ENCODE data around the gene SMIM43. TPM values are rescaled to one million over a fixed set of nuclear protein-coding genes. Genes with fewer than 3 reads are reported as not detected.
A peak's percentile ranks its signal among the peaks of the same experiment; 100 is the strongest.

The SMIM43 gene
- total and polyA plus RNA-seq, 9 of the 15 experiments (the other 6 are each of a cell fraction or from before 2014, with no cell fraction given) = not detected

DNA sequence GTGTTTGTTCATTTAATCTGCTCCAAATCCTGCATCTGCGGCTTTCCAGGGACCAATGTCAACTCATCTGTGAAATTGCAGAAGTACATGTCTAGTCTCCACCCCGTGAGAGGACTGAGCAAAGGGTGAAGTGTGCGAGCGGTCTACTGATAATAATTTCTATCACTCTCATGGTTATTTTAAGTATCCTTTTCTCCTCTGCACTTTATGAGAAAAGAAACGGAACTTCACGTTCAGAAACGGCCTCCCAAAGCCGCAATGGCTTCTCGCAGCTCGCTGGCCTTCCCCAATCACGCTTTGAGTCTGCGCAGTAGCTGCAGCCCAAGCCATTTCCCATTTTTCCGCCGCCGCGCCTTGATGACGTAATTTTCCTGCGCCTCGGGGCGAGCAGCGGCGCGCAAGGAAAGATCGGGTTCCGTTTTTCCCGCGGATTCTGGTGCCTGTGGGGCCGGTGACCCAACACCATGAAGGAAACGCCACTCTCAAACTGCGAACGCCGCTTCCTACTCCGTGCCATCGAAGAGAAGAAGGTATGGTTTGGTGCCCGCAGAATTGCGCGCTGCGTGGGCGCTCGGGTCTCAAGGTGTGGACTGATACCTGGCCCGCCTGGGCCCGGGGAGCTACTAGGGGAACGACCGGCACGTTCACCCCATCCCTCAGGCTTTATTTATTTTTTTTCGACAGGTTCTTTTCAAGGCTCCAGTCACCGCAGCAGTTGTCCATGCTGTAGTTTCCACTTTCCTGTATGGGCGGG lies 36.2 kb upstream of the SMIM43 start, which contains the start of gene EXOSC9 (continued):
- TF ChIP-seq FOSL1 (tag; conservative IDR thresholded peaks at IDR 0.05) (0 out of 2 replicates have a peak, but pooled peaks have one; percentile 34), GABPB1 (CRISPR knock-in tag; IDR thresholded peaks at IDR 0.05) (peak; percentile 68), CREB1 (IDR thresholded peaks at IDR 0.05) (peak; percentile 97), CREB1 (CRISPR knock-in tag; IDR thresholded peaks at IDR 0.05) (peak; percentile 99), PHB2 (IDR thresholded peaks at IDR 0.05; ENCODE audit: low read depth) (no peak), TEAD4 (IDR thresholded peaks at IDR 0.05; ENCODE audit: low read length) (peak; percentile 58), TEAD4 (CRISPR knock-in tag; IDR thresholded peaks at IDR 0.05; ENCODE audit: borderline replicate concordance) (no peak), MYNN (IDR thresholded peaks at IDR 0.05) (no peak), MYNN (CRISPR knock-in tag; IDR thresholded peaks at IDR 0.05) (no peak), TAF1 (IDR thresholded peaks at IDR 0.05; ENCODE audit: control insufficient read depth, extremely low read depth, insufficient read depth, low read length, severe bottlenecking) (peak; percentile 89), MAFK (IDR thresholded peaks at IDR 0.05; ENCODE audit: low read length) (no peak), NR3C1 (CRISPR knock-in tag; IDR thresholded peaks at IDR 0.05) (no peak), POLR2B (IDR thresholded peaks at IDR 0.05; ENCODE audit: low read depth, partially characterized antibody) (peak; percentile 94), ATF7 (IDR thresholded peaks at IDR 0.05) (peak; percentile 99), SRSF3 (IDR thresholded peaks at IDR 0.05; ENCODE audit: insufficient read depth, low read length) (0 out of 2 replicates have a peak, but pooled peaks have one; percentile 65), FOXJ2 (tag; IDR thresholded peaks at IDR 0.05) (peak; percentile 82), ZNF197 (CRISPR knock-in tag; IDR thresholded peaks at IDR 0.05; ENCODE audit: low read depth) (0 out of 2 replicates have a peak, but pooled peaks have one; percentile 24), SAFB2 (IDR thresholded peaks at IDR 0.05; ENCODE audit: borderline replicate concordance, low read depth, low read length, severe bottlenecking) (no peak), CSDE1 (IDR thresholded peaks at IDR 0.05) (peak in 1 of 2 experiments; percentile 54; a peak in 2 of 4 replicates), KHSRP (IDR thresholded peaks at IDR 0.05) (peak; percentile 83), CXXC5 (CRISPR knock-in tag; IDR thresholded peaks at IDR 0.05) (peak; percentile 77), PML (IDR thresholded peaks at IDR 0.05; ENCODE audit: low read length) (peak; percentile 81; the same call in 1 of the 2 replicates), NFIC (IDR thresholded peaks at IDR 0.05) (0 out of 2 replicates have a peak, but pooled peaks have one; percentile 26)
- TF ChIP-seq, protein P1, sequence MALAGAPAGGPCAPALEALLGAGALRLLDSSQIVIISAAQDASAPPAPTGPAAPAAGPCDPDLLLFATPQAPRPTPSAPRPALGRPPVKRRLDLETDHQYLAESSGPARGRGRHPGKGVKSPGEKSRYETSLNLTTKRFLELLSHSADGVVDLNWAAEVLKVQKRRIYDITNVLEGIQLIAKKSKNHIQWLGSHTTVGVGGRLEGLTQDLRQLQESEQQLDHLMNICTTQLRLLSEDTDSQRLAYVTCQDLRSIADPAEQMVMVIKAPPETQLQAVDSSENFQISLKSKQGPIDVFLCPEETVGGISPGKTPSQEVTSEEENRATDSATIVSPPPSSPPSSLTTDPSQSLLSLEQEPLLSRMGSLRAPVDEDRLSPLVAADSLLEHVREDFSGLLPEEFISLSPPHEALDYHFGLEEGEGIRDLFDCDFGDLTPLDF (CRISPR knock-in tag; IDR thresholded peaks at IDR 0.05) = peak; percentile 91
- TF ChIP-seq, protein P2, sequence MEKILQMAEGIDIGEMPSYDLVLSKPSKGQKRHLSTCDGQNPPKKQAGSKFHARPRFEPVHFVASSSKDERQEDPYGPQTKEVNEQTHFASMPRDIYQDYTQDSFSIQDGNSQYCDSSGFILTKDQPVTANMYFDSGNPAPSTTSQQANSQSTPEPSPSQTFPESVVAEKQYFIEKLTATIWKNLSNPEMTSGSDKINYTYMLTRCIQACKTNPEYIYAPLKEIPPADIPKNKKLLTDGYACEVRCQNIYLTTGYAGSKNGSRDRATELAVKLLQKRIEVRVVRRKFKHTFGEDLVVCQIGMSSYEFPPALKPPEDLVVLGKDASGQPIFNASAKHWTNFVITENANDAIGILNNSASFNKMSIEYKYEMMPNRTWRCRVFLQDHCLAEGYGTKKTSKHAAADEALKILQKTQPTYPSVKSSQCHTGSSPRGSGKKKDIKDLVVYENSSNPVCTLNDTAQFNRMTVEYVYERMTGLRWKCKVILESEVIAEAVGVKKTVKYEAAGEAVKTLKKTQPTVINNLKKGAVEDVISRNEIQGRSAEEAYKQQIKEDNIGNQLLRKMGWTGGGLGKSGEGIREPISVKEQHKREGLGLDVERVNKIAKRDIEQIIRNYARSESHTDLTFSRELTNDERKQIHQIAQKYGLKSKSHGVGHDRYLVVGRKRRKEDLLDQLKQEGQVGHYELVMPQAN (IDR thresholded peaks at IDR 0.05; ENCODE audit: borderline replicate concordance) = peak; percentile 85
- TF ChIP-seq, protein P3, sequence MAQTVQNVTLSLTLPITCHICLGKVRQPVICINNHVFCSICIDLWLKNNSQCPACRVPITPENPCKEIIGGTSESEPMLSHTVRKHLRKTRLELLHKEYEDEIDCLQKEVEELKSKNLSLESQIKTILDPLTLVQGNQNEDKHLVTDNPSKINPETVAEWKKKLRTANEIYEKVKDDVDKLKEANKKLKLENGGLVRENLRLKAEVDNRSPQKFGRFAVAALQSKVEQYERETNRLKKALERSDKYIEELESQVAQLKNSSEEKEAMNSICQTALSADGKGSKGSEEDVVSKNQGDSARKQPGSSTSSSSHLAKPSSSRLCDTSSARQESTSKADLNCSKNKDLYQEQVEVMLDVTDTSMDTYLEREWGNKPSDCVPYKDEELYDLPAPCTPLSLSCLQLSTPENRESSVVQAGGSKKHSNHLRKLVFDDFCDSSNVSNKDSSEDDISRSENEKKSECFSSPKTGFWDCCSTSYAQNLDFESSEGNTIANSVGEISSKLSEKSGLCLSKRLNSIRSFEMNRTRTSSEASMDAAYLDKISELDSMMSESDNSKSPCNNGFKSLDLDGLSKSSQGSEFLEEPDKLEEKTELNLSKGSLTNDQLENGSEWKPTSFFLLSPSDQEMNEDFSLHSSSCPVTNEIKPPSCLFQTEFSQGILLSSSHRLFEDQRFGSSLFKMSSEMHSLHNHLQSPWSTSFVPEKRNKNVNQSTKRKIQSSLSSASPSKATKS (CRISPR knock-in tag; IDR thresholded peaks at IDR 0.05) = no peak
